Transverse colon (tissue), 4 donors: Measurements from ENCODE around the gene P2RY6. TPM values are rescaled to one million over a fixed set of nuclear protein-coding genes. Genes with fewer than 3 reads are reported as not detected.

ENCODE experiments used
- DNase-seq: peaks from one replicate; pipeline ENCODE4 v3.0.0-alpha.2; 2019
- H3K27ac ChIP-seq, 4 donors: fragments of 200-600 bp; sonication (generic); 2 replicates each; pipeline ENCODE4 v1.5.1; 2016 to 2018; ENCODE audit warnings: inconsistent platforms in 4 of 4
- H3K27me3 ChIP-seq: fragments of 200-600 bp; sonication (generic); 2 replicates; pipeline ENCODE4 v1.5.1; 2017; ENCODE audit warnings: inconsistent platforms
- H3K36me3 ChIP-seq, 4 donors: fragments of 200-600 bp; sonication (generic); 2 replicates each; pipeline ENCODE4 v1.5.1; 2017 to 2019; ENCODE audit warnings: inconsistent platforms in 4 of 4
- H3K4me1 ChIP-seq, 4 donors: fragments of 200-600 bp; sonication (generic); 2 replicates each; pipeline ENCODE4 v1.5.1; 2017 to 2020; ENCODE audit warnings: inconsistent platforms in 4 of 4
- H3K4me3 ChIP-seq, 4 donors: fragments of 200-600 bp; sonication (generic); 1 replicate in 1 of 4; 2 replicates in 3 of 4; pipeline versions ENCODE4 v1.5.1 to v1.6.1; 2017 to 2019; ENCODE audit warnings: inconsistent platforms in 4 of 4
- H3K9me3 ChIP-seq, 2 donors: fragments of 200-600 bp; sonication (generic); 2 replicates each; pipeline ENCODE4 v1.5.1; 2017 to 2019; ENCODE audit warnings: inconsistent platforms in 2 of 2
- EP300 ChIP-seq: sonication (generic); formaldehyde crosslinking; IDR thresholded peaks from one replicate; pipeline ENCODE4 v1.6.1; 2017; ENCODE audit warnings: antibody characterized with exemption, low read depth
- POLR2A ChIP-seq: fragments of 450-650 bp; IDR thresholded peaks from one replicate; pipeline ENCODE4 v1.6.1; 2016; ENCODE audit warnings: antibody characterized with exemption, mild to moderate bottlenecking, moderate library complexity
- POLR2AphosphoS5 ChIP-seq, 3 donors: sonication (generic); formaldehyde crosslinking; IDR thresholded peaks; one replicate each; pipeline ENCODE4 v1.6.1; 2016; ENCODE audit warnings: antibody characterized with exemption in 3 of 3
- WGBS, 2 donors: methylation state at CpG; one replicate each; pipeline ENCODE4 v1.1.5; 2018; ENCODE audit warnings: low coverage in 1 of 2; 5-methylcytosine and 5-hydroxymethylcytosine counted together
- in situ Hi-C, 4 donors: fragments of 200-750 bp; cut with MboI; loops; one replicate each; pipeline versions ENCODE4 v1.15.0 to v1.15.1; 2017; ENCODE audit warnings: low sequenced_read_pairs in 3 of 4, low pct_ligation_motif_present in 1 of 4, low pct_unique_long_range_greater_than_20kb in 1 of 4
- intact Hi-C: fragments of 100-400 bp; cut with DNase I; formaldehyde crosslinking; loops from one replicate; pipeline ENCODE4 v1.15.1; 2023; ENCODE audit warnings: low total_unique reads
- total RNA-seq, 4 donors: library from RNA; depleted of rRNA; stranded (reverse); fragments of >200 nt; gene quantifications; one replicate each; pipeline ENCODE4 v1.1.0, GENCODE V29; 2016
- TF ChIP-seq, protein P1 (sequence below), 5 experiments: fragments of 200-600 bp in 3 of 5; fragments of 450-650 bp in 2 of 5; sonication (generic) in 3 of 5; IDR thresholded peaks; 1 replicate in 2 of 5; 2 replicates in 3 of 5; pipeline ENCODE4 v1.5.1; 2016 to 2017; ENCODE audit warnings: antibody characterized with exemption in 5 of 5, inconsistent platforms in 3 of 5, mild to moderate bottlenecking in 2 of 5, moderate library complexity in 1 of 5

The P2RY6 gene
- total RNA-seq, 4 donors from 2014 or later: 1.1 to 1.6 (median 1.4) TPM; not detected in 1

DNA sequence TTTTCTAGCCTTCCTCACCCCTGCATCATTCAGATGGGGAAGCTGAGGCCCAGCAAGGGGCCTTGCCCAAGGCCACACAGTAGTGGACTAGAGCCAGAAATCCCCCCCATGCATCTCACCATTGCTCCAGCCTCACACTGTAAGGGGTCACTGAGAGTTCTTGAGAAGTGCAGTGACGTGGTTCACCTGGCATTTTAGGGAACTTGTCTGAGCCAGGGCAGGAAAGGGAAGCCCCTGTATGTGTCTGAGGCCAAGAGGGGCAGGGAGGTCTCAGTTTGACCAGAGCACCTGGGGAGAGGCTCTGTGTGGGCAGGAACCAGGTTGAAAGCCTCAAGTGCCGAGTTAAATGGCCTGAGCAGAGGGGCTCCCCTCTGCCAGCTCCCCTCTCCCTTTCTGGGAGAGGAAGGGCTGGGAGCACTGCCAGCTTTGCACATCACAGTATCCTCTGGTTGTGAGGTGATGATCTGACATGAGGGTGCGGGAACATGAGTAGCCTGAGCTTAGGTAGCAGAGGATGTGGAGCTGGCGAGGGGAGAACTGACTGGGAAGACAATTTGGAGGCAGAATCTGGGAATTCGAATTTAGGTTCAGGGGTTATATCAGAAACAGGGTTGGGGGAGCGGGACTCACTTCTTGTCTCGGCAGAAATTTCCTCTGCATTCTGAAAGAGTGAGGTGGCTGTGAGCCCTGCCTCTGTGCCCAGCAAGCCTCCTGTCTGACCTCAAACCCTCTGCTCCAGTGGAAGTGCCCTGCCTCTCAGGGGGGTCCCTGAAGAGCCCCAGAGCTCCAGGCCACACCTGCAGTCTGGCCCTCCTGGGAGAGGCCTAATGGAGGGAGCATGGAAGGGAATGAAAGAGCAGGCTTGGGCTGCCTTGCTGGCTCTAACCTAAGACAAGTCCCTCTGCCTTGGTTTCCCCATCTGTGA lies 50.5 kb downstream of the P2RY6 start:
- no peak overlapping the region for H3K4me3 ChIP-seq

DNA sequence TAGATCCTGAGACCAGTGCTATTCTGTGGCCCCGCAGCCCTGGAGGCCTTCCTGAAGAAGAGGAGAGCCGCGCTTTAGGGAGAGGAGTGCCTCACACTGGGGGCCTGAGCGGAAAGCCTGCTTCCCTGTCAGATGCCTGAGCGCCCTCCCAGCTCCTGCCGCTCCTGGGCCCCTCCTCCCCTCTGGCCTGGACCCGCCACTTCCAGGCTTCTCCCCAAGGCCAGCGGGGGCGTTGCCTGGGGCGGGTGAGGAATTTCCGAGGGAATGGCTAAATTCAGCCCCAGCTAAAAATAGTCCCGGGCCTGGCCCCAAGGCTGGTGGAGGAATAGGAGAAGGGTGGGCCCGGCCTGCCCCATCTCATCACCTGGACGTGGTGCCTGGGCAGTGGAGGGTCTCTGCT lies 51.3 kb downstream of the P2RY6 start:
- H3K27ac ChIP-seq: peak overlapping the region; percentile 95 to 99 (median 95)
- intact Hi-C loops (no loop called here), in situ Hi-C loops (no loop called here)
- H3K27me3 ChIP-seq: no peaks in the 10 kb centered on the region
- TF ChIP-seq POLR2AphosphoS5 (IDR thresholded peaks at IDR 0.05): peak in 1 of 3 donors; percentile 55
- TF ChIP-seq POLR2A: no peak
- H3K4me1 ChIP-seq: peaks cover 40 to 70% (median 55%) of the 10 kb centered on the region in 4 donors
- WGBS, 2 donors: 70% methylated on average over 14 of the region's 14 CpGs; no CpG with 5 or more reads in 1 of the 2 donors
- DNase-seq: peak; percentile 64
- no peaks in the 10 kb centered on the region for H3K36me3 ChIP-seq
- H3K9me3 ChIP-seq: no peaks in the 10 kb centered on the region
- H3K4me3 ChIP-seq: no peak overlapping the region

More for the DNA sequence above, 50.5 kb downstream of the P2RY6 start:
- intact Hi-C loops: no loop called here
- Histone ChIP-seq H3K4me1 (peaks cover 46 to 74% (median 60%) of the 10 kb centered on the region in 4 donors), H3K9me3 (no peaks in the 10 kb centered on the region), H3K27me3 (no peaks in the 10 kb centered on the region), H3K36me3 (no peaks in the 10 kb centered on the region), H3K27ac (peak overlapping the region; percentile 95 to 99 (median 95))
- in situ Hi-C loops: no loop called here
- WGBS, 2 donors: 60 to 100% methylated on average over 1 to 7 of the region's 7 CpGs
- no peak for DNase-seq
- no peak for TF ChIP-seq POLR2AphosphoS5 (IDR thresholded peaks at IDR 0.05)
- no peak for TF ChIP-seq POLR2A
- no peak for TF ChIP-seq EP300
- TF ChIP-seq, protein P1, sequence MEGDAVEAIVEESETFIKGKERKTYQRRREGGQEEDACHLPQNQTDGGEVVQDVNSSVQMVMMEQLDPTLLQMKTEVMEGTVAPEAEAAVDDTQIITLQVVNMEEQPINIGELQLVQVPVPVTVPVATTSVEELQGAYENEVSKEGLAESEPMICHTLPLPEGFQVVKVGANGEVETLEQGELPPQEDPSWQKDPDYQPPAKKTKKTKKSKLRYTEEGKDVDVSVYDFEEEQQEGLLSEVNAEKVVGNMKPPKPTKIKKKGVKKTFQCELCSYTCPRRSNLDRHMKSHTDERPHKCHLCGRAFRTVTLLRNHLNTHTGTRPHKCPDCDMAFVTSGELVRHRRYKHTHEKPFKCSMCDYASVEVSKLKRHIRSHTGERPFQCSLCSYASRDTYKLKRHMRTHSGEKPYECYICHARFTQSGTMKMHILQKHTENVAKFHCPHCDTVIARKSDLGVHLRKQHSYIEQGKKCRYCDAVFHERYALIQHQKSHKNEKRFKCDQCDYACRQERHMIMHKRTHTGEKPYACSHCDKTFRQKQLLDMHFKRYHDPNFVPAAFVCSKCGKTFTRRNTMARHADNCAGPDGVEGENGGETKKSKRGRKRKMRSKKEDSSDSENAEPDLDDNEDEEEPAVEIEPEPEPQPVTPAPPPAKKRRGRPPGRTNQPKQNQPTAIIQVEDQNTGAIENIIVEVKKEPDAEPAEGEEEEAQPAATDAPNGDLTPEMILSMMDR (IDR thresholded peaks at IDR 0.05): no peak

DNA sequence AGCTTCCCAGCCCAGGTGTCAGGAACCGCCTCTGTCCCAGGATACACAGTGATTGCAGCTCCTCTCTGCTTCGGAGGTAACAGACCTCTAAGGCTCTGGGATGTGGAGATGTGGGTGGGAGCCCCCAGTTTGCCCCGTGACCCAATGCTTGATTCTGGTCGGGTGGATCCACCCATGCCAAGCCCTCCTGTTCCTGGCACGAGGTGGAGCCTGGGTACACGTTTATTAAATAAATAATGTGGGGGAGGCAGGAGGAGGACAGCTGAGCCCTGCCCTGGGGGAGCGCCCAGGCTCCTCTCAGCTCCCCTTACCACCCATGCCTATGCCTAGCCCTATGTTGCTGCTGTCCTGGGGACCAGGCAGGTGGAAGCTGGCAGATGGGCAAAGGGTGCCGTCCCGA lies 52.0 kb downstream of the P2RY6 start:
- Histone ChIP-seq H3K4me3 (no peak overlapping the region), H3K27me3 (no peaks in the 10 kb centered on the region), H3K4me1 (peaks cover 40 to 66% (median 54%) of the 10 kb centered on the region in 4 donors), H3K27ac (peak overlapping the region; percentile 95 to 99 (median 95)), H3K36me3 (no peaks in the 10 kb centered on the region), H3K9me3 (no peaks in the 10 kb centered on the region)
- intact Hi-C loops (no loop called here), in situ Hi-C loops (no loop called here)
- no peak for DNase-seq
- WGBS, 2 donors: 67% methylated on average over 9 of the region's 9 CpGs; no CpG with 5 or more reads in 1 of the 2 donors
- TF ChIP-seq POLR2AphosphoS5 (IDR thresholded peaks at IDR 0.05) (no peak), EP300 (no peak), POLR2A (no peak)
- TF ChIP-seq, protein P1 (IDR thresholded peaks at IDR 0.05): no peak

DNA sequence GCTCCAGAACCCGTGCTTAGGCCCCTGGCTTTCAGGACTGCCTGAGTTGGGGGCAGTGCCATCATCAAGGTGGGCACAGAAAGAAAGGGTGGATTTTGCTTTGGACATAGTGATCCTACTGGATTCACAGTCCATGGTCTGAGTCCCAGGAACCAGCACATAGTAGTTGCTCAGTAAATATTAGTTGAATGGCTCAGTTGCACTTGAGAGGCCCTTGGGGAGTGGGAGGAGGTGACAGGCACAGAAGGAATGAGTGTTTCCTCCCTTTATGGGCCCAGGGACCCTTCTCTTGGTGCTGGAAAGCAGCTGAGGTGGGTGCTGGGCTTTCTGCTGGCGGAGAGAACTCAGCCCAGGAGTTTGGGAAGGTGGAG lies 52.5 kb downstream of the P2RY6 start:
- 90% methylated on average over 2 of the region's 2 CpGs; no CpG with 5 or more reads in 1 of the 2 donors for WGBS, 2 donors
- TF ChIP-seq POLR2AphosphoS5 (IDR thresholded peaks at IDR 0.05) (no peak), EP300 (no peak), POLR2A (no peak)
- TF ChIP-seq, protein P1 (IDR thresholded peaks at IDR 0.05): no peak
- H3K4me1 ChIP-seq: peaks cover 40 to 67% (median 54%) of the 10 kb centered on the region in 4 donors
- intact Hi-C loops (no loop called here), in situ Hi-C loops (no loop called here)
- no peaks in the 10 kb centered on the region for H3K9me3 ChIP-seq
- H3K4me3 ChIP-seq: no peak overlapping the region
- H3K36me3 ChIP-seq: no peaks in the 10 kb centered on the region
- no peaks in the 10 kb centered on the region for H3K27me3 ChIP-seq
- peak overlapping the region; percentile 95 to 99 (median 95) for H3K27ac ChIP-seq
- no peak for DNase-seq
